Panc1 (cell line): ENCODE results near the gene MIX23. TPM values are rescaled to one million over a fixed set of nuclear protein-coding genes. Genes with fewer than 3 reads are reported as not detected.

Experiments used
- ATAC-seq: fragments of 200-7000 bp; cut with Tn5 transposase; 2 replicates; pipeline ENCODE4 v1.9.1; 2020; ENCODE audit warnings: mild to moderate bottlenecking, moderate library complexity
- BruUV-seq: library from RNA; stranded (reverse); fragments of 400-500 nt; replicated peaks from 2 replicates; lab custom pipeline; 2021; lab: Mats Ljungman, UMichigan
- CTCF ChIA-PET: fragments of 300-600 bp; sonication (Branson Sonifier 250); formaldehyde crosslinking; loops from one replicate; lab custom pipeline; 2022; ENCODE audit warnings: antibody characterized with exemption; lab: Charles Lee
- POLR2A ChIA-PET: fragments of 300-600 bp; sonication (Branson Sonifier 250); formaldehyde crosslinking; loops from one replicate; lab custom pipeline; 2022; ENCODE audit warnings: antibody characterized with exemption; lab: Charles Lee
- DNase-seq: peaks from one replicate; pipeline ENCODE4 v3.0.0-alpha.2; 2010; ENCODE audit warnings: low read depth, low spot score
- H3K27ac ChIP-seq: 2 replicates; pipeline ENCODE4 v1.5.1; 2011; ENCODE audit warnings: mild to moderate bottlenecking, low read length, inconsistent platforms
- H3K27me3 ChIP-seq: fragments of 200-500 bp; sonication (Bioruptor generic); 2 replicates; pipeline ENCODE4 v1.6.0; 2014; ENCODE audit warnings: low read length, inconsistent platforms; ENCODE audit not compliant: control insufficient read depth, insufficient read depth
- H3K36me3 ChIP-seq: fragments of 200-500 bp; sonication (Bioruptor generic); 2 replicates; pipeline ENCODE4 v1.5.1; 2014; ENCODE audit warnings: inconsistent platforms, mild to moderate bottlenecking, low read length, moderate library complexity; ENCODE audit not compliant: control insufficient read depth, insufficient read depth
- H3K4me1 ChIP-seq: 2 replicates; pipeline ENCODE4 v1.5.1; 2011; ENCODE audit warnings: inconsistent platforms, mild to moderate bottlenecking, low read length, moderate library complexity; ENCODE audit not compliant: control insufficient read depth, insufficient read depth
- H3K4me3 ChIP-seq, 2 experiments: 2 replicates each; pipeline ENCODE4 v1.5.1; 2011 to 2012; ENCODE audit warnings: low read depth in 2 of 2, low read length in 2 of 2, mild to moderate bottlenecking in 2 of 2, inconsistent platforms in 1 of 2, moderate library complexity in 1 of 2
- H3K9me3 ChIP-seq: fragments of 200-500 bp; sonication (Bioruptor generic); 2 replicates; pipeline ENCODE4 v1.5.1; 2014; ENCODE audit warnings: low read depth, mild to moderate bottlenecking, inconsistent platforms, low read length, moderate library complexity; ENCODE audit not compliant: control insufficient read depth, insufficient read depth
- POLR2AphosphoS5 ChIP-seq: IDR thresholded peaks from 2 replicates; pipeline ENCODE4 v1.6.1; 2012; ENCODE audit warnings: mild to moderate bottlenecking, low read depth, low read length, moderate library complexity
- REST ChIP-seq, 2 experiments: IDR thresholded peaks; 2 replicates each; pipeline ENCODE4 v1.6.1; 2011 to 2012; ENCODE audit warnings: low read depth in 2 of 2, control low read depth in 1 of 2, low read length in 1 of 2, mild to moderate bottlenecking in 1 of 2, moderate library complexity in 1 of 2; ENCODE audit not compliant: insufficient read depth in 1 of 2
- SIN3A ChIP-seq: IDR thresholded peaks from 2 replicates; pipeline ENCODE4 v1.6.1; 2012; ENCODE audit warnings: low read depth, mild to moderate bottlenecking, low read length, moderate library complexity, borderline replicate concordance; ENCODE audit not compliant: insufficient read depth
- TCF7L2 ChIP-seq: IDR thresholded peaks from 2 replicates; pipeline ENCODE4 v1.6.1; 2011; ENCODE audit warnings: mild to moderate bottlenecking, low read depth, low read length, inconsistent platforms
- in situ Hi-C: cut with HindIII; loops from 2 replicates; pipeline ENCODE4 v1.10.0; 2016; ENCODE audit warnings: low sequenced_read_pairs, low pct_unique_long_range_greater_than_20kb
- intact Hi-C: fragments of 100-400 bp; cut with micrococcal nuclease; formaldehyde crosslinking; loops from one replicate; pipeline ENCODE4 v1.10.0; 2022; ENCODE audit not compliant: unreplicated experiment
- total RNA-seq: library from RNA; stranded (reverse); gene quantifications from one replicate; pipeline ENCODE4 v1.2.1, GENCODE V29; 2021; ENCODE audit not compliant: unreplicated experiment
- TF ChIP-seq, protein P1 (sequence below): fragments of 450-650 bp; IDR thresholded peaks from 2 replicates; pipeline ENCODE4 v1.5.1; 2017; ENCODE audit warnings: mild to moderate bottlenecking

Gene MIX23
- total RNA-seq, 1 experiment from 2014 or later, result 61.7 TPM

GRCh38 chr3:122405015-122405414 lies 22.0 kb upstream of the MIX23 start:
- H3K36me3 ChIP-seq, result peaks cover 10% of the 10 kb centered on the region; the same call in 1 of the 2 replicates
- ChIA-PET CTCF (no interaction called here), POLR2A (interaction anchor here (0.7 to 0.8 kb wide), 2 partner anchors 12 to 319 kb away, joined by 3 read pairs; no protein-coding TSS in a partner anchor)
- no peaks in the 10 kb centered on the region for H3K27me3 ChIP-seq
- TF ChIP-seq, protein P1, sequence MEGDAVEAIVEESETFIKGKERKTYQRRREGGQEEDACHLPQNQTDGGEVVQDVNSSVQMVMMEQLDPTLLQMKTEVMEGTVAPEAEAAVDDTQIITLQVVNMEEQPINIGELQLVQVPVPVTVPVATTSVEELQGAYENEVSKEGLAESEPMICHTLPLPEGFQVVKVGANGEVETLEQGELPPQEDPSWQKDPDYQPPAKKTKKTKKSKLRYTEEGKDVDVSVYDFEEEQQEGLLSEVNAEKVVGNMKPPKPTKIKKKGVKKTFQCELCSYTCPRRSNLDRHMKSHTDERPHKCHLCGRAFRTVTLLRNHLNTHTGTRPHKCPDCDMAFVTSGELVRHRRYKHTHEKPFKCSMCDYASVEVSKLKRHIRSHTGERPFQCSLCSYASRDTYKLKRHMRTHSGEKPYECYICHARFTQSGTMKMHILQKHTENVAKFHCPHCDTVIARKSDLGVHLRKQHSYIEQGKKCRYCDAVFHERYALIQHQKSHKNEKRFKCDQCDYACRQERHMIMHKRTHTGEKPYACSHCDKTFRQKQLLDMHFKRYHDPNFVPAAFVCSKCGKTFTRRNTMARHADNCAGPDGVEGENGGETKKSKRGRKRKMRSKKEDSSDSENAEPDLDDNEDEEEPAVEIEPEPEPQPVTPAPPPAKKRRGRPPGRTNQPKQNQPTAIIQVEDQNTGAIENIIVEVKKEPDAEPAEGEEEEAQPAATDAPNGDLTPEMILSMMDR, result no peak
- no peak for TF ChIP-seq SIN3A
- no peak for TF ChIP-seq TCF7L2
- TF ChIP-seq REST (IDR thresholded peaks at IDR 0.05; ENCODE audit: insufficient read depth in 1 of 2, low read depth in 2 of 2, low read length in 1 of 2), result no peak
- no peak for TF ChIP-seq POLR2AphosphoS5
- intact Hi-C loops, result no loop called here
- no peak overlapping the region for H3K4me3 ChIP-seq
- no peak overlapping the region for H3K27ac ChIP-seq
- BruUV-seq, result no TSS peak
- in situ Hi-C loops, result no loop called here
- H3K9me3 ChIP-seq, result no peaks in the 10 kb centered on the region
- DNase-seq, result no peak
- no peaks in the 10 kb centered on the region for H3K4me1 ChIP-seq
- no peak for ATAC-seq

DNA sequence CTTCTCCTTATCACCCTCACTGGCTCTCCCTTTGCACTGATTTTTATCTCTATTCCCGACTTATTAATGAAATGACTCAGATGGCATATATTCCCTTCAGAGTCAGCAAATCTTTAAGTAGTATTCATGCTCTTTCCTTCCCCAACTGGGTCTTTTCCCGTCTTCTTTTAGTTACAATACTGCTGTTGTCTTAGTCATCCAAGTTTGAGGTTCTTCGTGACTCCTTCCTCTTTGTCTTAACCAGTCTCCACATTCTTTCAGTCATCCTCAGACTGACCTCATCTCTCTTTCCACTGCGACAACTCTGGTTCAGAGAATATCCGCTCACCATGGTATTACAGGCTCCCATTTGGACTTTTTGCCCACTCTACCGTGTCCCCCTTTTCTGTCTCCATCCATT lies 20.5 kb upstream of the MIX23 start:
- Histone ChIP-seq H3K9me3 (no peaks in the 10 kb centered on the region), H3K4me3 (no peak overlapping the region), H3K27me3 (no peaks in the 10 kb centered on the region), H3K4me1 (no peaks in the 10 kb centered on the region), H3K36me3 (peaks cover 10% of the 10 kb centered on the region; the same call in 1 of the 2 replicates), H3K27ac (no peak overlapping the region)
- DNase-seq, result no peak
- TF ChIP-seq TCF7L2 (no peak), POLR2AphosphoS5 (no peak), SIN3A (no peak), REST (IDR thresholded peaks at IDR 0.05; ENCODE audit: insufficient read depth in 1 of 2, low read depth in 2 of 2, low read length in 1 of 2) (no peak)
- TF ChIP-seq, protein P1, result no peak
- ATAC-seq, result no peak
- ChIA-PET CTCF (no interaction called here), POLR2A (interaction anchor here (0.6 kb wide), 1 partner anchor 53 kb away, joined by 5 read pairs; no protein-coding TSS in a partner anchor)
- BruUV-seq, result no TSS peak
- intact Hi-C loops, result no loop called here
- in situ Hi-C loops, result no loop called here
